ENCODE measurements around the gene RNF212. TPM values are rescaled to one million over a fixed set of nuclear protein-coding genes. Genes with fewer than 3 reads are reported as not detected.
"Not testable (repeated sequence)": the region's sequence is repeated elsewhere in the genome, so short reads cannot be mapped to it uniquely, and the experiment has no call there.

Gene RNF212, protein sequence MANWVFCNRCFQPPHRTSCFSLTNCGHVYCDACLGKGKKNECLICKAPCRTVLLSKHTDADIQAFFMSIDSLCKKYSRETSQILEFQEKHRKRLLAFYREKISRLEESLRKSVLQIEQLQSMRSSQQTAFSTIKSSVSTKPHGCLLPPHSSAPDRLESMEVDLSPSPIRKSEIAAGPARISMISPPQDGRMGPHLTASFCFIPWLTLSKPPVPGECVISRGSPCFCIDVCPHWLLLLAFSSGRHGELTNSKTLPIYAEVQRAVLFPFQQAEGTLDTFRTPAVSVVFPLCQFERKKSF
- total RNA-seq (ENCODE audit: insufficient read depth, low replicate concordance) = 9.1 TPM

DNA sequence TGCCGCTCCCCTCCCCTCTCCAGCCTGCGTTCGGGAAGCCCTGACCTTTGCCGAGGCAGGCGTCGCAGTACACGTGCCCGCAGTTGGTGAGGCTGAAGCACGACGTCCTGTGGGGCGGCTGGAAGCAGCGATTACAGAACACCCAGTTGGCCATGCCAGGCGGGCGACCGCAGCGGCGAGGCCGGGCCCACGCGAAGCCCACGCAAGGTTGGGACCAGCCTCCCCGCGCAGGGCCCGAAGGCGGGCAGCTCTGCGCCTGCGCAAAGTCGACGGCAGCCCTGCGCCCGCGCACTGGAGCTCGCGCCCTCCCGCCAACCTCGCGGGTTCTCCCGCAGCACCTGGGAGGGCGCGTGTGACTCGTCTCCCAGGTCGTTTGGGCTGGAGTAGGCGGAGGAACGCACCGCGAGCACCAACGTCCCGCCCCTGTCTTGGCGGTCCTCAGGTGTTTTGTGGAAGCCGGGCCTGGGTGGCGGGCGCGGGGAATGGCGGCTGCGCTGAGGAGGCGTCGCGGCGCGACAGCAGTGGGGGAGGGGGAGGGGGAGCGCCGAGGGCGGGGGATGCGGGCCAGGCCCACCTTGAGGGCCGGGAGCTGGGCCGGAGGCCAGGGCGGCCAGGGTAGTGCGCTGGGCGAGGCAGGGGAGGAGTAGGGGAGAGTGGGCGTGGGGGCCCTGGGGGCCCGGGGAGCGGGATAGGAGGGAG is at the start of gene RNF212:
Gene RNF212, minus strand, starts transcription at position 254 of the 699 bp plus-strand sequence. Its CDS starts 100 bp downstream, at position 154.
- no peak for DNase-seq (ENCODE audit: low spot score)

DNA sequence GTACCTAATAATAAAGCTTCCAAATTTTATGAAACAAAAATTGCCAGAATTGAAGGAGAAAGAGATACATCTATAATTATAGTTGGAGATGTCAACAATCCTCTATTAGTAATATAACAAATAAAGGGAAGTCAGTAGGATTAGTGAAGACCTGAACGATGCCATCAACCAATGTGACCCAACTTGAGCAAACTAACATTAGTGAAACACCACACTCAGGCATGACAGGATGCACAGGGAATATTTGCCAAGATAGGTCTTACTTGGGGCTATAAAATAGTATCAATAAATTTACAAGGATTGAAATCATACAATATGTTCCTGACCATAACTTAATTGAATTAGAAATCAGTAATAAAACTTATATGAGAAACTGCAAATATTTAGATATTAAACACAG is 47.0 kb upstream of the RNF212 start:
- no peak for DNase-seq (ENCODE audit: low spot score)

DNA sequence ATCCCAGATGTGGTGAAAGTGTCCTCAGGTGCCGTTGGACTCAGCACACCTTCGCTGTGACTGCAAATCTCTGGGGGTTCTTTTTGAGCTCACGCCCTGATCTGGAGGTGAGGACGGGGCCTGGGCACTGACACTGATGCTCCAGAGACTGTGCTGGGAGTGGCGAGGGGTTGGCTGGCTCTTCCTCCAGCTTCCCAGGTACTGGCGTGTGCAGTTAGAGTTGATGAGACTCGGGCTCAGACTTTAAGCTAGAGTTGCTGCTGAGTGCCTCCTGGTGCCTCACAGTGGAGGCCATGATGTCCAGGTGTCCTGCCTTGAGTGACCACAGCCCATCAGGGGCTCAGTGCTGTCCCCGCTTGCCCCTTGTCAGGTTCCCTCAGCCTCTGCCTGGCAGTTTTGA is 42.7 kb upstream of the RNF212 start:
- no peak for DNase-seq (ENCODE audit: low spot score)

DNA sequence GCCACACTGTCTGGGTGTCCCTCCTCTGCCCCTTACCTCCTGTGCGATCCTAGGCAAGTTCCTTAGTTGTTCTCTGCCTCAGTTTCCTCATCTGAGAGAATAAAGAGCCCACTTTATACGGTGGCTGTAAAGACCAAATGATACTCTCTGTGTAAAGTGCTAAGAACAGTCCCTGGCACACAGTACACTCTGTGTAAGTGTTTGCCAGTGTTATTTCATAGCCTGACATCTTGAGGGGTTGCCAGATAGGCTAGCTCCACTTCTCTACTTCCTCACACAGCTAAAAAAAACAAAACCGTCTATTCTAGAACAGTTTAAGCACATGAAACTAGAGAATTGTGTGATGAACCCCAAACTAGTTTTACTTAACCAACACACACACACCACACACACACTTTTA is 42.0 kb upstream of the RNF212 start:
- no peak for DNase-seq (ENCODE audit: low spot score)

DNA sequence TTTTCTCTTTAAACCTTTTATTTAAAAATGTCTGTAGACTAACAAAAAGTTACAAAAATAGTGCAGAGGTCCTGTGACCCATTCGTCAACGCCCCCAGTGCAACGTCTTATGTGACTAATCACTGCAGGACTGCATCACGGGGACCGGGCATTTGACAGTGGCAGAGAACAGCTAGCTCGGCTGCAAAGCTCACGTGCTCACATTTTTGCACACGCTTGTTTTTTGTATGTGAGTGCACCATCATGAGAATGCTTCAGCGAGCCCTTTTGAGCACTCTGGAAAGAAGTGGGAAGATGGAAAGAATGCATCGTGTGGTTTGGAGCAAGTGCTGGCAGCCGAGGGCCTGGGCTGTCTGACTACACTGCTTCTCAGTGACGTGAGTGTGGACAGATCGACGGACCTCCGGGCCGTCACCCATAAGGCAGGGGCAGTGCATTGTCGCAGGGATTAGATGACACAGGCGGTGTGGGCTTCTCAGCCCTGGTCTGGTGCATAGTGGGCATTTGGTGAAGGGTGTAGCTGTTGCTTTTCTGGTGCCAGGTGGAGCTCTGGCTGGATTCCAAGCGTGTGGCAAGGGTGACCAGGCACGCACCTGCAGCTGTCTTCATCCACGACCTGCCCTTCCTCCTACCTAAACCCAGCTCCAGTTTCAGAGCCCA is 41.3 kb upstream of the RNF212 start:
- DNase-seq (ENCODE audit: low spot score) = no peak

DNA sequence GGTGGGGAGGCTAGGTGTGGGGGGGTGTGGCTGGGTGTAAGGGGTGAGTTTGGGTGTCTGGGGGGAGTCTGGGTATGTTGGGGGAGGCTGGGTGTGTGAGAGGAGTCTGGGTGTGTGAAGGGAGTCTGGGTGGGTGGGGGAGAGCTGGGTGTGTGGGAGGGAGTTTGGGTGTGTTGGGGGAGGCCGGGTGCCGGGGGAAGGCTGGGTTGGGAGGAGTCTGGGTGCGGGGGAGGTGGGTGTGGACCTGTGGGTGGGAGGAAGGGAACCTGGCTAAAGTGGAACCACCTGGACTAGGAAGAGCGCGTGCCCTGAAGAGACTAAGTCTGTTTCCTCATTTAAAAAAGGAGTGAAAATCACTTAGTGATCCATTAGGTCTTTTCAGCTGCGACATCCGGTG is 40.8 kb upstream of the RNF212 start:
- DNase-seq (ENCODE audit: low spot score) = no peak

DNA sequence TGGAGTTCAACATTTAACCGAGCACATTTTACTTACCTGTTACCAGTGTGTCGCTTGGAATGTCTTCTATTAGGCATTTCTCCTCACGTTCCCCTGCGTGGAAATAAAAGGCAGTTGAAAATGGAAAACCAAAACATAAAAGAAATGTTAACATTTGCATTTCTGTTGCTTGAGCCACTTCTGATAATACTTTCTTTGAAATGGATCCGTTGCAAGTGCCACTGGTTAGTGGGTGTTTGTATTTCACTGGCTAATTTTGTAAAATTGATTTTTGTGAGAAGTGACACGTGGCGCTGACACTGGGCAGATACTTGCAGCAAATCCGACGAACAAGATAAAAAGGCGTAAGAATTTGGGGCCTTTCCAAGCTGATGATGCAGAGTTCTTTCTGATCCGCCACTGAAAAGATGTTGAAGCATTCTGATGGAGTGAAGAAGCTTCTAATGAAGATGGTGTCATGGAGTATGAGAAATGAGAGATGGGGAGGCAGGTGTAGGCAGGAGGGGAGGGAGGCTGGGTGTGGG is 40.3 kb upstream of the RNF212 start:
- DNase-seq (ENCODE audit: low spot score) = no peak

DNA sequence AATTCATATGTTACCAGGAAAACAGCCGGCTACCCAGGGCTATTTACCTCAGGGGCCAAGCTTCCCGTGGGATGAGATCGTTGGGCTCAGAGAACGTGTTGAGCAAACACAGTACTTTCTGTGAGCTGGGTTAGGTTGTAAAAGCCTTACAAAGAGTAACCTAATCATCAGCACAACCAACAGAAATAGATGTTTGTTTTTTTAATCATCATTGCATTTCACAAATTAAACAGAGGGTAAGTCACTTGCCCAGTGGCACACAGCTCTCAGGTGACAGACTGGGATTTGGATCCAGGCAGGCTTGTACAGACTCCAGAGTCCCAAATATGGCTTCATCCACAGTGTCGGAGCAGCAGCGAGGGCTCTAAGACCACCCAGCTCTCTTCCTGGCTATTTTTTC is 38.9 kb upstream of the RNF212 start:
- DNase-seq (ENCODE audit: low spot score) = no peak

DNA sequence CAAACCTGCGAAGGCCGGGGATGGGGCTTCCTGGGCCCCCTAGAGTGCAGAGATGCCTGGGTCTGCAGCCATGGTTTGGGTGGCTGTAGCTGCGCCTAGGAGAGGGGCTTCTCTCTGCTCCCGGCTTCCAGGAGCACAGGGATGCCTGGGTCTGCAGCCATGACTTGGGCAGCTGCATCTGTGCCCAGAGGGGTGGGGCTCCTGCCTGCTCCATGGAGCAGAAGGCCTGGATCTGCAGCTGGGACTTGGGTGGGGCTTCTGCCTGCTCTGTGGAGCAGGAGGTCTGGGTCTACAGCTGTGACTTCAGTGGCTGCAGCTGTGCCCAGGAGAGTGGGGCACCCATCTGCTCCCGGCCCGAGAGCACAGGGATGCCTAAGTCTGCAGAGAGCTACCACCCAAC is 38.2 kb upstream of the RNF212 start:
- no peak for DNase-seq (ENCODE audit: low spot score)

DNA sequence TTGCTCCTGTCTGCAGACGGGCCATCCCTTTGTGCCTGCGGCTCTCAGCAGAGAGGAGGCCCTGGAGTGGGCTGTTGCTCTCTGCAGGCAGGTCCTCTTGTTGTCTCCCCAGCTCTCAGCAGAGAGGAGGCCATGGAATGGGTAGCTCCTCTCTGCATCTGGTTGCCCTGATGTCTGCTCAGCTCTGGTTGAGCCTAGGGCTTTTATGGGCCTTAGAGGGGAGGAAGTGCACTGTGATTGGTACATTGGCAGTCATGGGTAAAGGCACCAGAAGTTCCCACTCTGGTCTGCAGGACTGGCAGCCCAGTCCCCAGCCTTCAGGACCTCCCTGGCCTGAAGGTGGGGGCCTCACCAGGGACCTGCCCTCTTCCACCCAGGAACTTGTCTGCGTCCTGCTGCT is 37.5 kb upstream of the RNF212 start:
- no peak for DNase-seq (ENCODE audit: low spot score)

DNA sequence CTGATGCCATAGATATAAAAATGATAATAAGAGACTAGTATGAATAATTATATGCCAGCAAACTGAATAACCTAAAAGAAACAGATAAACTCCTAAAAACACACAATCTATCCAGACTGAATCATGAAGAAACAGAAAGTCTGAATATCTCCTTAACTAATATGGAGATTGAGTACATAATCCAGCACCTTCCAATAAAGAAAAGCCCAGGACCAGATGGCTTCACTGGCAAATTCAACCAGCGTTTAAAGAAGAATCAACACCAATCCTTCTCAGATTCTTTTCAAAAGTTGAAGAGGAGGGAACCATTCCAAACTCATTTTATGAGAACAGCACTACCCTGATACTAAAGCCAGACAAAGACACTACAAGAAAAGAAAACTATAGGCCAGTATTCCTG is 26.5 kb upstream of the RNF212 start:
- no peak for DNase-seq (ENCODE audit: low spot score)

DNA sequence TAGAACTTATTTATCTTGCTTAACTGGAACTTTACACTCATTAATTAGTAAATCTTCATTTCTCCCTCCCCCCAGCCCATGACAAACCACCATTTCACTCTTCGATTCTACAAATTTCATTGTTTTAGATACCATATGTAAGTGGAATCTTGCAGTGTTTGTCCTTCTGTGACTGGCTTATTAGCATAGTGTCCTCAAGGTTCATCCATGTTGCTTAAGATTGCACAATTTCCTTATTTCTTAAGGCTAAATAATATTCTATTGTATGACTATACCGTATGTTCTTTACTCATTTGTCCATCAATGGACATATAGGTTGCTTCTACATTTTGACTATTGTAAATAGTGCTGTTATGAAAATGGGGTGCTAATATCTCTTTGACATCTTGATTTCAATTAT is 24.5 kb upstream of the RNF212 start:
- DNase-seq (ENCODE audit: low spot score) = no peak

DNA sequence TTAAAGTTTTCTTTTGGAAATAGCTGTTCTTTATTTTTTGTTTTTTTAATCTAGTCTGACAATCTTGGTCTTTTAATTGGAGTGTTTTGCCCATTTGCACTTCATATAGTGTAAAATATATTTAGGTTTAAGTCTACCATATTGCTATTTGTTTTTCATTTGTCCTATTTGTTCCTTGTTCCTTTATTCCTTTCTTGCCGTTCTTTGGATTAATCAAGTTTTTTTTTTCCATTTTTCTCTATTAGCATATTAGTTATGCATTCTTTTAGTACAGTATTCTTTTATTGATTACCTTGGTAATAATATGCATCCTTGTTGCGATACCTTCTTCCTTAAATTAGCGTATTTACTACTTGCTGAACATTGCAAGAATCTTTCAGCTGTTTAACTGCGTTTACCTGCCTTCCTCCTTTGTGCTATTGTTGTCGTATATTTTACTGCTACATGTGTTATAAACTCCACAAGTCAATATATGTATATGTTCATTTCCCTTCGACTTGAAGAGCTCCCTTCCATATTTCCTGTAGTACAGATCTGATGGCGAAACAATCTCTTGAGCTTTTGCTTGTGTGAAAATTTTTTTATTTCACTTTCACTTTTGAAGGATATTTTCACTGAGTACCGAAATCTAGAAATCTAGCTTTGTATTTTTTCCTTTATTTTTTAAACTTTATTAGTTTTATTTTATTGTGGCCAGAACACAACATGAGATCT is 23.9 kb upstream of the RNF212 start:
- DNase-seq (ENCODE audit: low spot score) = no peak

DNA sequence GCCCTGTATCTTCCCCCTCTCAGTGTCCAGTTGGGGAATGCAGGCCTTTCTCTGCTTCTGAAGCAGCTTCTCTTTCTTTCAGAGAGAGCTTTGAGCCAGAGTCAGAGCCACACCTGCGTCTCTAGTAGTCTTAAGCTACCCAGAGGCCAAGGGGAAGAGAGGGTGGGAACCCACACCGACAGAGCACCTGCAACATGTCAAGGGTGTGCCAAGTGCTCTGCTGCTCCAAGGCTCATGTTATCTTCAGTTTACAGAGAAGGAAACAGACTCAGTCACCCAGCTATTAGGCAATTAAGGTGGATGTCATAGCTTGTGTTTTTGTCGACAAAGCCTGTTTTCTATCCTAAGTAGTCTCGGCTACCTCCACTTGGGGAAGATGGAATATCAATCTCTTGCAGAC is 22.7 kb upstream of the RNF212 start:
- peak; percentile 27 for DNase-seq (ENCODE audit: low spot score)

DNA sequence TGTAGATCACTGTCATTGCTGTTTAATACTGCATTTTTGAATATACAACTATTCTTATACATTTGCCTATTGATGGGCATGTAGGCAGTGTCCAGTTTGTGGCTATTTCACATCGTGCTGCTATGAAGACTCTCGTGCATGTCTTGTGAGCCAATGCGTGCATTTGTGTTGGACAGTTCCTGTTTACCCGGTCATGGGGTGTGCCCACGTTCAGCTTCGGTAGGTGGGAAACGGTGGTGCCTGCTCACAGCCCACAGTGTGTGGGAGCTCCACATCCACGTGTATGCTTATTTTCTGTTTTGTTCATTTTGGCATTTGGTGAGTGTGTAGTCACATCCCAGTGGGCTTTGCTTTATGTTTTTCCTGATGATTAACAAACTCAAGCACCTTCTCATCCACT is 19.7 kb upstream of the RNF212 start:
- no peak for DNase-seq (ENCODE audit: low spot score)

DNA sequence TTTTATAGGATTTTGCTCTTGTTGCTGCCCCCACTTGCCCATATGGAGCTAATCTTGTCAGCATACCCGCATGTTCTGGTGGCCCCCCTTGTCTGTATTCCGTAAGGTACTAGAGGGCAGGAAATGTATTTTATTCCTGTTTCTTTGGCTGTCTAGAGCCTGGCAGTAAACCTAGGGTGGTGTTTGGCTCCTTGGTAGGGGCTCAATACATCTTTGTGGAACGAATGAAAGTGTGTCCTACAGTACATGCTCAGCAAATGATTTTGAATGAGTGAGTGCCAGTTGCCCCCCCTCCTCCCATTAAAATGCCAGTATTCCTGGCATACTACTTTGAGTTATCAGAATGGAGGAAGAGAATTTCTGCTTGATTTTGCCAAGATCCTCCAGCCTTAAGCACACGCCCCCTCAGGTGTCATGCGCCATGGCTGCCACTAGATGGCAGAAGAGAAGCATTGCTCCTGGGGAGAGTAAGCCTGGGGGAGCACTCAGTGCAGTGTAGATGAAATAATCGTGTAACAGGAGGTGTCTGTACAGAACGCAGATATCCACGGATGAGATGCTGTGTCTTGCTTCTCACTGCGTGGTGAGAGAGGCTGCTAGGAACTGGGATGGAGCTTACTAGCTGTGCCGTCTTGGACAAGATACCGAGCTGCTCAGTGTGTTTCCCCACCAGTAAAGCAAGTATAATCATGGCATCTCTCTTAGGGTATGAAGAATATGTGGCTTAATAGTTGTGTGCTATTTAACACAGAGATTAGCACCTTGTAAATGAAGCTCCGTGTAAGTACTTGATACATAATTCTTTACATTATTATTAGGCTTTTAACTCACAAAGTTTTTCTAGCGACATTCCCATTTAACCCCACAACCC is 17.2 kb upstream of the RNF212 start:
- DNase-seq (ENCODE audit: low spot score) = peak; percentile 91

DNA sequence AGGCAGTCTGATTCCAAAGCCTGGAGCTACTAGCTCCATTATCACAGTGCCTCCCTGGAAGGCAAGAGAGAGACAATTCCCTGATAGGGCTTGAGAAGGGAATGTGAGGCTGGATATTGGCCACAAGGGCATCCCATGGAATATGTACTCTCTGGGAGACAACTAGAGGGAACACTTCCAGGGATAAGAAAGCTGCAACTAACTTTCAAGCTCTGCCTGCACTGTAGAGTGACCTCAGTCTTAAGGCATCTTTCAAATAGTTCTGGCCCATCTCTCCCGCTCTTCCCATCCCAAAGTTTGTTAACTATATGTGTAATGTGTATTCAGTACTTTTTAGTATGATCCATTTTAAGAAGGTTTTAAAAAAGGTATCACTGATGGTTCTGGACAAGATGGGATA is 13.1 kb upstream of the RNF212 start:
- DNase-seq (ENCODE audit: low spot score) = peak; percentile 38

DNA sequence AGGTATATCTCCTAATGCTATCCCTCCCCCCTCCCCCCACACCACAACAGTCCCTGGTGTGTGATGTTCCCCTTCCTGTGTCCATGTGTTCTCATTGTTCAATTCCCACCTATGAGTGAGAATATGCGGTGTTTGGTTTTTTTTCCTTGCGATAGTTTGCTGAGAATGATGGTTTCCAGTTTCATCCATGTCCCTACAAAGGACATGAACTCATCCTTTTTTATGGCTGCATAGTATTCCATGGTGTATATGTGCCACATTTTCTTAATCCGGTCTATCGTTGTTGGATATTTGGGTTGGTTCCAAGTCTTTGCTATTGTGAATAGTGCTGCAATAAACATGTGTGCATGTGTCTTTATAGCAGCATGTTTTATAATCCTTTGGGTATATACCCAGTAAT is 12.1 kb upstream of the RNF212 start:
- DNase-seq (ENCODE audit: low spot score) = not testable (repeated sequence)

DNA sequence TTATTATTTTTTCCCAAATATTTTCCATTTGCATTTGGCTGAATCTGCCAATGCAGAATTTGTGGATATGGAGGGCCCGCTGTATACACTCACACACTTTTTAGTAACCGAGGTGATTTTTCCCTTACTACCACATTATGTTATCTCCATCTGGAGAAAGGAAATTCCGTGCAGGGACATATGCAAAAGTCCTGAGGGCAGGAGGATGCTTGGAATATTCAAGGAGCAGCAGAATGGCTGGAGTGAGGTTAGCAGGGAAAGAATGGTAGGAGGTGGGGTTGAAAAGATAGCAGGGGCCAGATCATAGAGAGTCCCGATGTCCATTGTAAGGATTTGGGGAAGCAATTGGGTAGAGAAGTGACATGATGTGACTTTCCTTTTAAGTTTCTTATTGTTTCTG is 11.5 kb upstream of the RNF212 start:
- no peak for DNase-seq (ENCODE audit: low spot score)

DNA sequence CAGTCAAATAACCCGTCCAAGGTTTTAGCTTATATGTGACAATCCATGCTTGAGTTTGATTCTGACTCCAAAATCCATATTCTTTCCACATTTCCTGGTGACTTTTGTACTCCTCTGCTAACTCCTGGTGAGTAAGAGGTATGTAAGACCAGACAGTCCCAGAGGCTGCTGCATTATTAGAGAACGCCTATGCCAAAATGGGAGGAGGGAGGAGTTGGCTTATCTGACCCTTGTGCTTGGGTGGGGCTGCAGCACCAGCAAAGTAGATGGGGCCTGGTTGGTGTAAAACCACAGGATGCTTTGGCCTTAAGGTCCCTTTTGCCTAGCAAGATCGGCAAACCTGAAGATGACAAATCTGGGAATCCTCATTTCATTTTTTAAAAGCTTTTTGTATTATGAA is 9.1 kb upstream of the RNF212 start:
- no peak for DNase-seq (ENCODE audit: low spot score)

DNA sequence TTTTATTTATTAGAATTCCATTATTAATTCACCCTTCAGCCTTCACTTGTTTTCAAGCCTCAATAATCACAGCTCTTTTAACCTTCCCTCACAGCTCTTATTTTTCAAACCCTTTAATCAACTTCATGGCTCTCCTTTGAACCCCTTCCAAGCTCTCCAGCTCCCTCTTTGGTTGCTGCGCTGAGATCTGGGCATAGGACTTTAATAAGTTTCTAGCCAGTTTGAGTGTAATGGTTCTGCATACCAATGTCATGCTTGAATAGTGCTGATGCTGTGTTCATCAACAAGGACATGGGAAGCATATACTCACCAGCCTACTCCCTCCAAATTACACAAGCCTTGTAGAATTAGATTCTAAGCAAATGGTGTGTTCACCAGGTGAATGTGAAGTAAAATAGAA is 3.5 kb upstream of the RNF212 start:
- no peak for DNase-seq (ENCODE audit: low spot score)
